HepG2 (cell line): ENCODE measurements around the gene PRKG1. TPM values are rescaled to one million over a fixed set of nuclear protein-coding genes. Genes with fewer than 3 reads are reported as not detected.

ENCODE experiments used
- ATAC-seq: fragments of 200-7000 bp; cut with Tn5 transposase; 3 replicates; pipeline ENCODE4 v1.9.1; 2020; ENCODE audit warnings: mild to moderate bottlenecking, moderate library complexity
- BruUV-seq: library from RNA; stranded (reverse); fragments of 400-500 nt; replicated peaks from 2 replicates; lab custom pipeline; 2021; lab: Mats Ljungman, UMichigan
- CTCF ChIA-PET: fragments of 300-600 bp; formaldehyde crosslinking; extraction: SDS; loops from one replicate; lab custom pipeline; 2021; ENCODE audit warnings: low total read pairs, inconsistent platforms, low intra/inter-chr PET ratio; lab: Yijun Ruan, JAX
- POLR2A ChIA-PET: fragments of 350-600 bp; sonication (Branson Sonifier 250); formaldehyde crosslinking; loops from one replicate; lab custom pipeline; 2020; ENCODE audit warnings: antibody characterized with exemption, inconsistent platforms; lab: Yijun Ruan, JAX
- DNase-seq: peaks from one replicate; pipeline ENCODE4 v3.0.0-alpha.2; 2015; ENCODE audit warnings: low spot score
- FAIRE-seq: peaks from 3 replicates; lab custom pipeline; 2011; peaks lifted over from hg19 to GRCh38; lab: Jason Lieb, UNC
- H2AFZ ChIP-seq: one replicate; pipeline ENCODE4 v1.6.1; 2011; ENCODE audit warnings: low read length, inconsistent platforms
- H3K27ac ChIP-seq: fragments of 300-600 bp; 3 replicates; pipeline ENCODE4 v1.8.0; 2011; ENCODE audit warnings: mixed run types, mild to moderate bottlenecking, mixed read lengths, low read length, inconsistent platforms; ENCODE audit not compliant: insufficient read depth; ENCODE audit errors: extremely low read length
- H3K27me3 ChIP-seq, 2 experiments: fragments of 200-600 bp in 1 of 2; 2 replicates in 1 of 2; 3 replicates in 1 of 2; pipeline versions ENCODE4 v1.6.0 to v1.8.0; 2011; ENCODE audit warnings: low read length in 2 of 2, mild to moderate bottlenecking in 2 of 2, moderate library complexity in 2 of 2, inconsistent platforms in 1 of 2; ENCODE audit not compliant: insufficient read depth in 2 of 2, control insufficient read depth in 1 of 2
- H3K36me3 ChIP-seq, 2 experiments: fragments of 200-600 bp in 1 of 2; replicated peaks in 1 of 2; 2 replicates in 1 of 2; 3 replicates in 1 of 2; pipeline versions ENCODE4 v1.5.1 to v1.8.0; 2011; ENCODE audit warnings: low read length in 2 of 2, inconsistent platforms in 1 of 2; ENCODE audit not compliant: insufficient read depth in 2 of 2, control insufficient read depth in 1 of 2
- H3K4me1 ChIP-seq: 2 replicates; pipeline ENCODE4 v1.5.1; 2012; ENCODE audit warnings: low read length, inconsistent platforms; ENCODE audit not compliant: insufficient read depth
- H3K4me2 ChIP-seq: 2 replicates; pipeline ENCODE4 v1.6.0; 2011; ENCODE audit warnings: low read depth, low read length, inconsistent platforms
- H3K4me3 ChIP-seq, 3 experiments: fragments of 200-600 bp in 1 of 3; sonication (generic), shearing (Covaris generic) in 1 of 3; replicated peaks in 1 of 3; 2 replicates each; pipeline ENCODE4 v1.5.1; 2011 to 2016; ENCODE audit warnings: low read length in 3 of 3, inconsistent platforms in 2 of 3, low read depth in 2 of 3, mild to moderate bottlenecking in 2 of 3, control low read depth in 1 of 3, mixed read lengths in 1 of 3; ENCODE audit not compliant: insufficient read depth in 1 of 3
- H3K79me2 ChIP-seq: one replicate; pipeline ENCODE4 v1.6.1; 2011; ENCODE audit warnings: low read length, inconsistent platforms; ENCODE audit not compliant: insufficient read depth
- H3K9ac ChIP-seq: 2 replicates; pipeline ENCODE4 v1.6.0; 2011; ENCODE audit warnings: mild to moderate bottlenecking, low read depth, low read length, inconsistent platforms; ENCODE audit not compliant: insufficient read depth
- H3K9me3 ChIP-seq: 2 replicates; pipeline ENCODE4 v1.5.1; 2012; ENCODE audit warnings: mild to moderate bottlenecking, low read length
- H4K20me1 ChIP-seq: 2 replicates; pipeline ENCODE4 v1.6.0; 2011; ENCODE audit warnings: inconsistent platforms, mild to moderate bottlenecking, low read length, moderate library complexity; ENCODE audit not compliant: insufficient read depth
- ZNF780A ChIP-seq: sonication (generic); formaldehyde crosslinking; IDR thresholded peaks from 2 replicates; pipeline ENCODE4 v1.8.0; 2022; ENCODE audit warnings: mild to moderate bottlenecking, missing genetic modification reagents, moderate library complexity
- WGBS: methylation state at CpG from one replicate; pipeline ENCODE4 v1.1.6; 2017; ENCODE audit warnings: low lambda C conversion rate; 5-methylcytosine and 5-hydroxymethylcytosine counted together
- in situ Hi-C: cut with HindIII; loops from 2 replicates; pipeline ENCODE4 v1.10.0; 2017; ENCODE audit warnings: low pct_unique_long_range_greater_than_20kb; ENCODE audit not compliant: extremely low pct_ligation_motif_present
- intact Hi-C: fragments of 100-400 bp; cut with micrococcal nuclease; formaldehyde crosslinking; loops from one replicate; pipeline ENCODE4 v1.10.0; 2022; ENCODE audit not compliant: unreplicated experiment
- polyA plus RNA-seq, 8 experiments: library from polyadenylated mRNA; depleted of rRNA in 3 of 8; stranded (reverse) in 7 of 8; unstranded in 1 of 8; fragments of >200 nt; fragmentation: Illumina TruSeq in 4 of 8; extraction: Trizol in 4 of 8; gene quantifications; 2 replicates each; pipeline versions ENCODE4 v1.2.1 to v1.2.3, GENCODE V29; 2011 to 2016; ENCODE audit warnings: low read depth in 4 of 8, missing spikeins in 1 of 8, mixed read lengths in 1 of 8; ENCODE audit not compliant: insufficient read depth in 1 of 8
- total RNA-seq, 5 experiments: library from RNA; depleted of rRNA; stranded (reverse); fragments of >200 nt; fragmentation: Illumina TruSeq; extraction: Trizol; gene quantifications; 2 replicates each; pipeline ENCODE4 v1.2.3, GENCODE V29; 2016; ENCODE audit warnings: low read depth in 1 of 5
- TF ChIP-seq, protein P1 (sequence below), 2 experiments: sonication (generic) in 1 of 2; formaldehyde crosslinking in 1 of 2; IDR thresholded peaks; 2 replicates each; pipeline versions ENCODE4 v1.6.1 to v1.9.0; 2014 to 2022; ENCODE audit warnings: antibody characterized with exemption in 1 of 2, borderline replicate concordance in 1 of 2, inconsistent platforms in 1 of 2, low read depth in 1 of 2, missing genetic modification reagents in 1 of 2

PRKG1 gene
- total and polyA plus RNA-seq, 2 of the 13 experiments (the other 11 are each of a cell fraction or from before 2014, with no cell fraction given): 0.01 TPM; not detected in 1

DNA sequence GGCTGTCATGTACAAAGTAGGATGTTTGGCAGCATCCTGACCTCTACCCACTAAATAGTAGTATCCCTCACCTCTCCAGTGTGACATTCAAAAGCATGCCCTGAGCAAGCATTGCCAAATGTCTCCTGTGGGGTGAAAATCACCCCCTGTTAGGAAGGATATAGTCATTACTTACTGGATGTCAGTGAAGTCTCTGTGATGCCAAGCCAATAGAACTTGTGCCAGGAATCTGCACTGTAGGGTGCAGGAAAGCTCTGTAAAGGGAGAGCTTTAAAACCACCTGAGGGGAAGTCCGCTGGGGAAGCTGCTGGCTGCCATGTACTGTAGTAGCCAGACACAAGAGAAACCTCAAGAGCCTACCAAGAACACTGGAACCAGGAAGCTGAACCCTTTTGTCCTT lies 1069.1 kb downstream of the PRKG1 start:
- no peak overlapping the region for H3K27ac ChIP-seq
- ATAC-seq (no peak), DNase-seq (no peak), FAIRE-seq (no peak)
- H2AFZ ChIP-seq: no peak overlapping the region
- H4K20me1 ChIP-seq: no peaks in the 10 kb centered on the region
- POLR2A ChIA-PET: no interaction called here
- no TSS peak for BruUV-seq
- no peaks in the 10 kb centered on the region for H3K9me3 ChIP-seq
- CTCF ChIA-PET: no interaction called here
- no peaks in the 10 kb centered on the region for H3K27me3 ChIP-seq
- H3K36me3 ChIP-seq: no peaks in the 10 kb centered on the region
- H3K9ac ChIP-seq: no peak overlapping the region
- H3K4me1 ChIP-seq: no peaks in the 10 kb centered on the region
- TF ChIP-seq ZNF780A (CRISPR knock-in tag): no peak
- in situ Hi-C loops (no loop called here), intact Hi-C loops (no loop called here)
- no peaks in the 10 kb centered on the region for H3K79me2 ChIP-seq
- no peak overlapping the region for H3K4me2 ChIP-seq
- H3K4me3 ChIP-seq: no peak overlapping the region
- 20% methylated on average over 1 of the region's 1 CpG for WGBS

DNA sequence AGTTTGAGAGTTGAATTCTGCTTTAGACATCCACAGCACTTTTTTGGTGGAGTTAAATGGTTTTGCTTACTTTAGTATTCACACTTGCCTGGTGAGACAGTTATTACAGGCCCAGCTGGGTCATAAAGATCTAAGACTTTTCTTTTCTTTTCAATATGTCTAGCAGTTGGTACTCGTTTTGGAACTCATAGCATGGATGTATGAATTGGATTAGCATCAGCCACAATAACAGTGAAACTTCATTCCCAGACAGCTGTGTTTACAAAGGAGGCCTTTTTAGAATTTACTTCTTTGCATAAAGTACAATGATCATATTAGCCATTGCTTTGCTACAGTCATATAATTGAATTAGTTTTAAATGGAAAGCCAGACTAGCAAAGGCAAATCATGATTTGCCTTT lies 1071.3 kb downstream of the PRKG1 start:
- Histone ChIP-seq H2AFZ (no peak overlapping the region), H3K36me3 (no peaks in the 10 kb centered on the region), H3K4me2 (no peak overlapping the region), H3K27me3 (no peaks in the 10 kb centered on the region), H3K27ac (no peak overlapping the region), H4K20me1 (no peaks in the 10 kb centered on the region), H3K9ac (no peak overlapping the region), H3K4me3 (no peak overlapping the region), H3K4me1 (no peaks in the 10 kb centered on the region), H3K79me2 (no peaks in the 10 kb centered on the region), H3K9me3 (no peaks in the 10 kb centered on the region)
- FAIRE-seq: no peak
- in situ Hi-C loops: no loop called here
- CTCF ChIA-PET: no interaction called here
- POLR2A ChIA-PET: no interaction called here
- no peak for ATAC-seq
- intact Hi-C loops: no loop called here
- TF ChIP-seq, protein P1, sequence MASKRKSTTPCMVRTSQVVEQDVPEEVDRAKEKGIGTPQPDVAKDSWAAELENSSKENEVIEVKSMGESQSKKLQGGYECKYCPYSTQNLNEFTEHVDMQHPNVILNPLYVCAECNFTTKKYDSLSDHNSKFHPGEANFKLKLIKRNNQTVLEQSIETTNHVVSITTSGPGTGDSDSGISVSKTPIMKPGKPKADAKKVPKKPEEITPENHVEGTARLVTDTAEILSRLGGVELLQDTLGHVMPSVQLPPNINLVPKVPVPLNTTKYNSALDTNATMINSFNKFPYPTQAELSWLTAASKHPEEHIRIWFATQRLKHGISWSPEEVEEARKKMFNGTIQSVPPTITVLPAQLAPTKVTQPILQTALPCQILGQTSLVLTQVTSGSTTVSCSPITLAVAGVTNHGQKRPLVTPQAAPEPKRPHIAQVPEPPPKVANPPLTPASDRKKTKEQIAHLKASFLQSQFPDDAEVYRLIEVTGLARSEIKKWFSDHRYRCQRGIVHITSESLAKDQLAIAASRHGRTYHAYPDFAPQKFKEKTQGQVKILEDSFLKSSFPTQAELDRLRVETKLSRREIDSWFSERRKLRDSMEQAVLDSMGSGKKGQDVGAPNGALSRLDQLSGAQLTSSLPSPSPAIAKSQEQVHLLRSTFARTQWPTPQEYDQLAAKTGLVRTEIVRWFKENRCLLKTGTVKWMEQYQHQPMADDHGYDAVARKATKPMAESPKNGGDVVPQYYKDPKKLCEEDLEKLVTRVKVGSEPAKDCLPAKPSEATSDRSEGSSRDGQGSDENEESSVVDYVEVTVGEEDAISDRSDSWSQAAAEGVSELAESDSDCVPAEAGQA (IDR thresholded peaks at IDR 0.05; ENCODE audit: low read depth): no peak
- TF ChIP-seq, protein P1 (CRISPR knock-in tag; IDR thresholded peaks at IDR 0.05; ENCODE audit: borderline replicate concordance): no peak
- WGBS: 0% methylated on average over 1 of the region's 1 CpG
- DNase-seq: no peak
- BruUV-seq: no TSS peak
